ENCODE data around the gene ITPKB. TPM values are rescaled to one million over a fixed set of nuclear protein-coding genes. Genes with fewer than 3 reads are reported as not detected.
A peak's percentile ranks its signal among the peaks of the same experiment; 100 is the strongest.

ITPKB gene
- total and polyA plus RNA-seq, 11 donors = 6.2 to 33.7 (median 17.8) TPM

DNA sequence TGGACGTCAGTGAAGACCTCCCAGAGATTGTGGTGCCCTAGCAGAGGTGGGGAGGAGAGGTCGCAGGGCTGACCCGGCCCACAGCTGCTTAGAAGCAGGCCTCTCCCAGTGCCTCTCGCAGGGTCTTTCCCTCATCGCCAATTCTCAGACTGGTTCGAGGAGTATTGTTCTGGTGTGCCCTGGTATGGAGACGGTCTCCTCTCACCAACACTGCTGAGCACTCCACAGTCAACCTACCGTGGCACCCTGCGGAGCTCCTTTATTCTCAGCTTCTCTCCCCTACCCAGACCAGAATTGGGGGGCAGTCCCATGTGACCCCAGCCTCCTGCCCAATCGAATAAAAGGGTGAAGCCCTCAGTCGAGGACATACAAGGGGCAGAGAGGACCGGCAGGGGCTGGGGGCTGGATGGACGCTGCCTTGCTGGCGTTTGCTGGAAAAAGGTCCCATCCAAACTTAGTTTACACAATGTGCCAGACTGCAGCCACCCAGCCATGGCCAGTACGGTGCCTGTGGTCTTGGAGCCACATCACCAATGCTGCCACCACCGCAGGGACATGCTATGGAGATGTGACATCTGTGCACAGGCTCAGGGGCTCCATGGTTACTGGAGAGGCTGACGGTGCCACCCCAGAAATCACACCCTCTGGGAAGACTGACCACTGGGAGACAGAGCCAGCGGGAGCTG lies 109.7 kb downstream of the ITPKB start:
- Histone ChIP-seq H3K36me3 (peaks cover 0 to 32% (median 16%) of the 10 kb centered on the region in 9 donors), H3K27ac (peak overlapping the region in 1 of 12 donors; percentile 81), H3K9me3 (no peaks in the 10 kb centered on the region), H3K4me1 (peaks cover 0 to 27% (median 14%) of the 10 kb centered on the region in 12 donors), H3K4me3 (no peak overlapping the region), H3K27me3 (no peaks in the 10 kb centered on the region)
- intact Hi-C loops (cut with DNase I) = loop anchor here in 3 of 10 donors (5.0 to 10.0 kb wide), 3 partner anchors 82 to 805 kb away; partner anchors contain the start of gene STUM (in 1 of the 3)
- TF ChIP-seq, protein P1, sequence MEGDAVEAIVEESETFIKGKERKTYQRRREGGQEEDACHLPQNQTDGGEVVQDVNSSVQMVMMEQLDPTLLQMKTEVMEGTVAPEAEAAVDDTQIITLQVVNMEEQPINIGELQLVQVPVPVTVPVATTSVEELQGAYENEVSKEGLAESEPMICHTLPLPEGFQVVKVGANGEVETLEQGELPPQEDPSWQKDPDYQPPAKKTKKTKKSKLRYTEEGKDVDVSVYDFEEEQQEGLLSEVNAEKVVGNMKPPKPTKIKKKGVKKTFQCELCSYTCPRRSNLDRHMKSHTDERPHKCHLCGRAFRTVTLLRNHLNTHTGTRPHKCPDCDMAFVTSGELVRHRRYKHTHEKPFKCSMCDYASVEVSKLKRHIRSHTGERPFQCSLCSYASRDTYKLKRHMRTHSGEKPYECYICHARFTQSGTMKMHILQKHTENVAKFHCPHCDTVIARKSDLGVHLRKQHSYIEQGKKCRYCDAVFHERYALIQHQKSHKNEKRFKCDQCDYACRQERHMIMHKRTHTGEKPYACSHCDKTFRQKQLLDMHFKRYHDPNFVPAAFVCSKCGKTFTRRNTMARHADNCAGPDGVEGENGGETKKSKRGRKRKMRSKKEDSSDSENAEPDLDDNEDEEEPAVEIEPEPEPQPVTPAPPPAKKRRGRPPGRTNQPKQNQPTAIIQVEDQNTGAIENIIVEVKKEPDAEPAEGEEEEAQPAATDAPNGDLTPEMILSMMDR (IDR thresholded peaks at IDR 0.05) = no peak
- no peak for TF ChIP-seq POLR2A (IDR thresholded peaks at IDR 0.05)
- ATAC-seq (no peak), DNase-seq (peak in 1 of 5 donors; percentile 41)
- 88 to 92% (median 91%) methylated on average over 17 to 18 of the region's 18 CpGs for WGBS, 4 donors

DNA sequence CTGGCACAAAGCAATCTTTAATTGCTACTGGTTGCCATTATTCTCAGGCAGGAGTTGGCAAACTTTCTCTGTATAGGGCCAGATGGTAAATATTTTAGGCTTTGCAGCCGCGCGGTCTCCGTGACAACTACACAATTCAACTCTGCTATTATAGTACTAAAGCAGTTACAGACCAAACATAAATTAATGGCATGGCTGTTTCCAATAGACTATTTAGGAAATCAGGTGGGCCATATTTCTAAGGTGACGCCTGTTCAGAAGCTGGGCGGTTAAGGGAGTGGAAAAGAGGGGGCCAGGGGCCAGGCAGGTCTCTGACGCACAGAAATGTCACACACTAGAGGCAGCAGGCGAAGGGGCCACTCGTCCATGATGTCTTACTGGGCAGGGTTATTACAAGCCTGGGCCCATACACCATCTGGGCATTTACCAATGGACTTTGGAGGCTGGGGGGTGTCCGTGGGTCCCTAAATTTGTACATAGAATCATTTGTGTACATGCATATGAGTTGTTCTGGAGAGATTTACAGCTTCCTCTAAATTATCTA lies 110.4 kb downstream of the ITPKB start:
- H3K27ac ChIP-seq = peak overlapping the region in 1 of 12 donors; percentile 81
- no peak overlapping the region for H3K4me3 ChIP-seq
- no peak for TF ChIP-seq POLR2A (IDR thresholded peaks at IDR 0.05)
- TF ChIP-seq, protein P1 (IDR thresholded peaks at IDR 0.05) = no peak
- no peaks in the 10 kb centered on the region for H3K9me3 ChIP-seq
- DNase-seq = peak in 1 of 5 donors; percentile 23
- ATAC-seq = no peak
- peaks cover 0 to 21% (median 8%) of the 10 kb centered on the region in 12 donors for H3K4me1 ChIP-seq
- H3K36me3 ChIP-seq = peaks cover 0 to 26% (median 16%) of the 10 kb centered on the region in 9 donors
- H3K27me3 ChIP-seq = no peaks in the 10 kb centered on the region
- intact Hi-C loops (cut with DNase I) = loop anchor here in 3 of 10 donors (5.0 to 10.0 kb wide), 3 partner anchors 81 to 806 kb away; partner anchors contain the start of gene STUM (in 1 of the 3)
- 88 to 91% (median 90%) methylated on average over 10 of the region's 10 CpGs for WGBS, 4 donors

DNA sequence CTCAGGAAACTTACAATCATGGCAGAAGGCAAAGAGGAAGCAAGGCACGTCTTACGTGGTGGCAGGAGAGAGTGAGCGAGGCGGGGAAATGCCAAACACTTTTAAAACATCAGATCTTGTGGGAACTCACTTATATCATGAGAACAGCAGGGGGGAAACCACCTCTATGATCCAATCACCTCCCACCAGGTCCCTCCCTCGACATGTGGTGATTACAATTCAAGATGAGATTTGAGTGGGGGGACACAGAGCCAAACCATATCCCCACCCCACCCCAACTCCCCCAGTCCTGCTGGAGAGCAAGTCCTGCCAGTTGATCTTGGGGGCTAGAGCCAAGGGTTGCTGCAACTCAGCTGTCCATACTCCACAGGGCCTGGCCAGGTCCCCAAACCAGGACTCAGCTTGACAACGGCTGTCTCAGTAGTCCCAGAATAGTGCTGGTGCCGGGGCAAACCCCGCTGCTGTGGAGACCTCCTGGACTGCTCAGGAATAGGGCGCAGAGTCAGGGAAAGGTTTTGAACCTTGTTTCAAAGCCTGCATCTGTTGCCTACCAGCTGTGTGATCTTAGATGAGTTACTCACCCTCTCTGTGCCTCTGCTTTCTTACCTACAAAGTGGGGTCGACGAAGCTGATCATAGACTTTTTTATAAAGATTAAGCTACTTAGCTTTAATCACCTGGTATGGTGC lies 111.0 kb downstream of the ITPKB start:
- Histone ChIP-seq H3K36me3 (peaks cover 0 to 22% (median 11%) of the 10 kb centered on the region in 9 donors), H3K4me3 (no peak overlapping the region), H3K27ac (peak overlapping the region in 1 of 12 donors; percentile 81), H3K9me3 (no peaks in the 10 kb centered on the region), H3K27me3 (no peaks in the 10 kb centered on the region), H3K4me1 (peaks cover 0 to 15% (median 6%) of the 10 kb centered on the region in 12 donors)
- ATAC-seq = no peak
- WGBS, 4 donors = 82 to 92% (median 87%) methylated on average over 11 of the region's 11 CpGs
- peak in 1 of 5 donors; percentile 37 for DNase-seq
- no peak for TF ChIP-seq POLR2A (IDR thresholded peaks at IDR 0.05)
- TF ChIP-seq, protein P1 (IDR thresholded peaks at IDR 0.05) = no peak
- intact Hi-C loops (cut with DNase I) = loop anchor here in 4 of 10 donors (2.0 to 10.0 kb wide), 4 partner anchors 81 to 807 kb away; partner anchors contain the start of gene STUM (in 1 of the 4)

Measured in heart left ventricle (tissue), 16 donors.